ENCODE results near the gene KRTAP10-4.

DNA sequence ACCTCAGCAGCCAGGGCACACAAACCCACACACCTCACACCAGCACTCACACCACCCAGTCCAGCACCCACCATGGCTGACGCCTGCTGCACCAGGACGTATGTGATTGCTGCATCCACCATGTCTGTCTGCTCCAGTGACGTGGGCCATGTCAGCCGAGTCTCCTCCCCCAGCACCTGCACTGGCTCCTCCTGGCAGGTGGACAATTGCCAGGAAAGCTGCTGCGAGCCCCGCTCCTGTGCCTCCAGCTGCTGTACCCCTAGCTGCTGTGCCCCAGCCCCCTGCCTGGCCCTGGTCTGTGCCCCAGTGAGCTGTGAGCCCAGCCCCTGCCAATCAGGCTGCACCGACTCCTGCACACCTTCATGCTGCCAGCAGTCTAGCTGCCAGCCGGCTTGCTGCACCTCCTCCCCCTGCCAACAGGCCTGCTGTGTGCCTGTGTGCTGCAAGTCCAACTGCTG is 38.5 kb downstream of the KRTAP10-4 start, which contains the start of gene KRTAP10-8:
- TF ChIP-seq CTCF (IDR thresholded peaks at IDR 0.05): no peak
- TF ChIP-seq POLR2A (IDR thresholded peaks at IDR 0.05): no peak

Data from uterus (tissue), 2 donors.